K562 (cell line): ENCODE data around the gene UBR4. TPM values are rescaled to one million over a fixed set of nuclear protein-coding genes. Genes with fewer than 3 reads are reported as not detected.

ENCODE experiments used
- ATAC-seq: fragments of 200-7000 bp; cut with Tn5 transposase; 3 replicates; pipeline ENCODE4 v1.9.1; 2020; ENCODE audit warnings: moderate library complexity
- BruUV-seq: library from RNA; stranded (reverse); fragments of 400-500 nt; replicated peaks from 2 replicates; lab custom pipeline; 2021; lab: Mats Ljungman, UMichigan
- CTCF ChIA-PET: fragments of 300-600 bp; formaldehyde crosslinking; extraction: SDS; loops from one replicate; lab custom pipeline; 2021; ENCODE audit warnings: low intra/inter-chr PET ratio; lab: Yijun Ruan, JAX
- POLR2A ChIA-PET: fragments of 300-600, 350-650 bp; sonication (Branson Sonifier 250); formaldehyde crosslinking; extraction: SDS; loops from one replicate; lab custom pipeline; 2021; ENCODE audit warnings: antibody characterized with exemption, inconsistent platforms; lab: Yijun Ruan, JAX
- DNase-seq, 4 experiments: peaks; one replicate each; pipeline versions ENCODE4 v3.0.0 to v3.0.0-alpha.2; 2011 to 2018; ENCODE audit warnings: low spot score in 3 of 4, mixed read lengths in 3 of 4; ENCODE audit errors: extremely low read depth in 1 of 4
- FAIRE-seq: peaks from 2 replicates; lab custom pipeline; 2011; peaks lifted over from hg19 to GRCh38; lab: Jason Lieb, UNC
- H2AFZ ChIP-seq: 2 replicates; pipeline ENCODE4 v1.6.0; 2011; ENCODE audit warnings: low read depth, low read length, control low read depth, inconsistent platforms
- H3K27ac ChIP-seq: fragments of 200-600 bp; 3 replicates; pipeline ENCODE4 v1.8.0; 2011; ENCODE audit warnings: low read depth, mild to moderate bottlenecking, control low read depth, inconsistent platforms, low read length, moderate library complexity, mixed read lengths; ENCODE audit errors: extremely low read depth
- H3K27me3 ChIP-seq, 2 experiments: fragments of 300-600 bp in 1 of 2; 2 replicates in 1 of 2; 3 replicates in 1 of 2; pipeline versions ENCODE4 v1.6.0 to v1.8.0; 2011; ENCODE audit warnings: inconsistent platforms in 2 of 2, low read length in 2 of 2, mild to moderate bottlenecking in 1 of 2, mixed read lengths in 1 of 2, moderate library complexity in 1 of 2; ENCODE audit not compliant: control insufficient read depth in 2 of 2, insufficient read depth in 2 of 2
- H3K36me3 ChIP-seq: fragments of 300-600 bp; 3 replicates; pipeline ENCODE4 v1.8.0; 2011; ENCODE audit warnings: mild to moderate bottlenecking, low read length, inconsistent platforms; ENCODE audit not compliant: control insufficient read depth, insufficient read depth
- H3K4me1 ChIP-seq, 2 experiments: fragments of 200-600 bp in 1 of 2; replicated peaks in 1 of 2; 2 replicates in 1 of 2; 3 replicates in 1 of 2; pipeline versions ENCODE4 v1.5.1 to v1.8.0; 2011; ENCODE audit warnings: inconsistent platforms in 2 of 2, low read length in 2 of 2, mild to moderate bottlenecking in 1 of 2, mixed read lengths in 1 of 2, moderate library complexity in 1 of 2; ENCODE audit not compliant: control insufficient read depth in 2 of 2, insufficient read depth in 2 of 2
- H3K4me2 ChIP-seq: 2 replicates; pipeline ENCODE4 v1.6.1; 2011; ENCODE audit warnings: low read length, control low read depth, inconsistent platforms, mixed read lengths; ENCODE audit not compliant: insufficient read depth
- H3K4me3 ChIP-seq: fragments of 200-600 bp; sonication (generic), shearing (Covaris generic); 2 replicates; pipeline ENCODE4 v1.5.1; 2016; ENCODE audit warnings: control low read depth, inconsistent platforms
- H3K79me2 ChIP-seq: fragments of 200-600 bp; 3 replicates; pipeline ENCODE4 v1.8.0; 2011; ENCODE audit warnings: low read length, inconsistent platforms; ENCODE audit not compliant: control insufficient read depth, insufficient read depth
- H3K9ac ChIP-seq, 2 experiments: 2 replicates each; pipeline versions ENCODE4 v1.6.0 to v1.6.1; 2011; ENCODE audit warnings: low read depth in 2 of 2, low read length in 2 of 2, control low read depth in 1 of 2, inconsistent platforms in 1 of 2, mild to moderate bottlenecking in 1 of 2, mixed read lengths in 1 of 2; ENCODE audit not compliant: insufficient read depth in 1 of 2
- H3K9me1 ChIP-seq: one replicate; pipeline ENCODE4 v1.6.0; 2011; ENCODE audit warnings: inconsistent platforms, mild to moderate bottlenecking, low read length, moderate library complexity; ENCODE audit not compliant: control insufficient read depth, insufficient read depth
- H3K9me3 ChIP-seq: replicated peaks from 2 replicates; pipeline ENCODE4 v1.5.1; 2011; ENCODE audit warnings: low read depth, low read length, inconsistent platforms; ENCODE audit not compliant: control insufficient read depth, insufficient read depth
- H4K20me1 ChIP-seq: replicated peaks from 2 replicates; pipeline ENCODE4 v1.6.1; 2011; ENCODE audit warnings: low read length, inconsistent platforms, mixed read lengths; ENCODE audit not compliant: control insufficient read depth, insufficient read depth
- CCAR2 ChIP-seq: fragments of 200-400 bp; formaldehyde crosslinking; IDR thresholded peaks from 2 replicates; pipeline ENCODE4 v1.6.1; 2017; ENCODE audit warnings: mild to moderate bottlenecking, low read depth, low read length
- KDM4B ChIP-seq, 2 experiments: fragments of 450-650 bp in 1 of 2; sonication (generic) in 1 of 2; IDR thresholded peaks; 2 replicates each; pipeline ENCODE4 v1.6.1; 2016 to 2017; ENCODE audit warnings: borderline replicate concordance in 2 of 2, antibody characterized with exemption in 1 of 2, low read depth in 1 of 2, mild to moderate bottlenecking in 1 of 2
- POLR2AphosphoS2 ChIP-seq: IDR thresholded peaks from 2 replicates; pipeline ENCODE4 v1.6.1; 2012; ENCODE audit warnings: low read length, improper control_type of control experiment
- SAFB ChIP-seq: fragments of 200-400 bp; formaldehyde crosslinking; IDR thresholded peaks from 2 replicates; pipeline ENCODE4 v1.6.1; 2017; ENCODE audit warnings: low read depth, low read length, borderline replicate concordance
- SMARCA4 ChIP-seq: fragments of 450-650 bp; IDR thresholded peaks from 2 replicates; pipeline ENCODE4 v1.6.1; 2016
- ZFP1 ChIP-seq: fragments of 450-650 bp; formaldehyde crosslinking; IDR thresholded peaks from 2 replicates; pipeline ENCODE4 v1.4.0; 2020; ENCODE audit warnings: mild to moderate bottlenecking, mixed read lengths
- ZNF121 ChIP-seq: sonication (generic); formaldehyde crosslinking; conservative IDR thresholded peaks from 2 replicates; pipeline ENCODE4 v1.8.0; 2022; ENCODE audit warnings: missing genetic modification reagents
- WGBS: fragments of 100-300 bp; shearing (Covaris generic); methylation state at CpG from one replicate; pipeline ENCODE4 v1.1.6; 2016; ENCODE audit warnings: low coverage, mixed read lengths; ENCODE audit not compliant: insufficient coverage; ENCODE audit errors: missing lambda C conversion rate; 5-methylcytosine and 5-hydroxymethylcytosine counted together
- in situ Hi-C: fragments of 300-500 bp; cut with MboI; formaldehyde crosslinking; loops from 4 replicates; pipeline ENCODE4 v1.15.0; 2018; ENCODE audit warnings: inconsistent platforms, mixed read lengths
- intact Hi-C: fragments of 100-400 bp; cut with micrococcal nuclease; formaldehyde crosslinking; loops from 2 replicates; pipeline ENCODE4 v1.14.2; 2022
- polyA plus RNA-seq, 8 experiments: library from polyadenylated mRNA; depleted of rRNA in 4 of 8; stranded (reverse) in 5 of 8; unstranded in 3 of 8; fragments of >200 nt; fragmentation: Nextera tagmentation in 2 of 8; fragmentation: Illumina TruSeq in 1 of 8; extraction: Ambion mirVana in 2 of 8; extraction: Trizol in 1 of 8; gene quantifications; 2 replicates each; pipeline versions ENCODE4 v1.2.1 to v1.2.3, GENCODE V29; 2011 to 2014; ENCODE audit warnings: inconsistent platforms in 1 of 8, missing spikeins in 1 of 8
- total RNA-seq, 7 experiments: library from RNA; depleted of rRNA in 6 of 7; stranded (reverse); fragments of >200 nt in 6 of 7; fragmentation: Illumina TruSeq in 2 of 7; extraction: Trizol in 2 of 7; gene quantifications; 2 replicates each; pipeline versions ENCODE4 v1.2.1 to v1.2.3, GENCODE V29; 2011 to 2021; ENCODE audit warnings: low replicate concordance in 1 of 7

UBR4 gene
- total and polyA plus RNA-seq, 9 of the 15 experiments (the other 6 are each of a cell fraction or from before 2014, with no cell fraction given): 55.4 to 277 (median 123) TPM

DNA sequence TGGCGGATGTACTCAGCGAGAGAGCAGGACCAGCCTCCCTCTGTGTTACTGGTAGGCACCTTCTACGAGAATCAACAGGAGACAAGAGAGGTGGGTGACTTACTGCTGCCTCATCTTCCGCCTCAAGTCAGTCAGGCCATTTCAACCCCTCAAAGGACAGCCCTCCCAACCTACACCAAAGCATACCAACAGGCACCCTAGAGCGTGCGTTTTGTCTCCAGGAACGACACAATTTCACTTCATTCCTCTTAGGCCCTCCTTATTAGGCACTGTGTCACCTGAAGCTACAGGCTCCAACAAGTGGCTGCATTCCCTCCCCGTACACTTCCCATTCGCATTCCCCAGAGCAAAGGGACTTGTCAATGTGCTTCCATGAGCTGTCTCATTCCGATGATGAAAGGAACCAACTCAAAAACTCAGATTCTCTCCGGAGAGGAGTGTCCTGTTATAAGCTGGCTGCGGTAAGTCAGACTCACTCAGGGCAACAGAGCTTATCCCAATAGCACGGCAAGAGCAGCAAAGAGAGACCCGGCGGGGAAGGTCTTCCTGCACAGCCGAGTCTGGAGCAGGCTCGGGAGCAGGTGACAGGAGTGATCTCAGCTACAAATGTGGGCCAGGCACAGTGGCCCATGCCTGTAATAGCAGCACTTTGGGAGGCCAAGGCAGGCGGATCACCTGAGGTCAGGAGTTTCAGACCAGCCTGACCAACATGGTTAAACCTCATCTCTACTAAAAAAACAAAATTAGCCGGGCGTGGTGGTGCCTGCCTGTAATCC is 133.0 kb downstream of the UBR4 start:
- FAIRE-seq (no peak), DNase-seq (no peak), ATAC-seq (no peak)
- intact Hi-C loops: no loop called here
- Histone ChIP-seq H3K4me1 (peaks cover 14 to 16% of the 10 kb centered on the region in 2 experiments), H3K27ac (no peak overlapping the region), H3K4me3 (no peak overlapping the region), H2AFZ (no peak overlapping the region), H4K20me1 (no peaks in the 10 kb centered on the region; the same call in 1 of the 2 replicates), H3K9me1 (no peaks in the 10 kb centered on the region), H3K79me2 (peaks cover 5% of the 10 kb centered on the region; the same call in 2 of the 3 replicates), H3K9me3 (no peaks in the 10 kb centered on the region), H3K36me3 (peaks cover 96% of the 10 kb centered on the region), H3K4me2 (no peak overlapping the region), H3K27me3 (no peaks in the 10 kb centered on the region), H3K9ac (no peak overlapping the region)
- no TSS peak for BruUV-seq
- 90% methylated on average over 20 of the region's 20 CpGs for WGBS
- in situ Hi-C loops: no loop called here
- ChIA-PET CTCF (no interaction called here), POLR2A (interaction anchor here (0.7 to 2.0 kb wide), 3 partner anchors 8 to 143 kb away, joined by 3 to 8 read pairs (median 4); no protein-coding TSS in a partner anchor)
- TF ChIP-seq POLR2AphosphoS2 (no peak), KDM4B (IDR thresholded peaks at IDR 0.05; ENCODE audit: borderline replicate concordance in 2 of 2, low read depth in 1 of 2) (no peak), ZNF121 (CRISPR knock-in tag) (no peak), SAFB (no peak), CCAR2 (no peak), ZFP1 (no peak), SMARCA4 (no peak)
